ENCODE results near the gene JADE1. TPM values are rescaled to one million over a fixed set of nuclear protein-coding genes. Genes with fewer than 3 reads are reported as not detected.

JADE1 gene
- total and polyA plus RNA-seq, 12 donors = 18.4 to 66.7 (median 37.7) TPM

DNA sequence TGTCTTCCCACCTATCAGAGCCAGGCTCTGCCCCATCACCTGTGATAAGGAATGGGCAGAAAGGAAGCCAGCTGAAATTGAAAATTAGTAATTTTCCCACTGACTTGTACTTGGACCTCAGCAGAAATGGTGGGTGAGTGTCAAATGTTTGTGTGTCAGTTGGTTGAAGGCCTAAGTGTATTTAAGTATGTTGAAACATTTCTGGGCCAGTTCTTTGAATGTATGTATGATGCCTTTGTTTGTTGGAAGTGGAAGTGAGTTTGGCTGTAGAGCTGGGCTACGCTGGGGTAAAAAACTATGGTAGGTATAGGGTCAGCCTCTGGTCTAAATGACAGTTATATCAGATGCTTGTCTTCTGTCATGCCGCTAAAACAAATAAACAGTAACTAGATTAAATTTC lies 27.7 kb downstream of the JADE1 start:
- TF ChIP-seq, protein P1, sequence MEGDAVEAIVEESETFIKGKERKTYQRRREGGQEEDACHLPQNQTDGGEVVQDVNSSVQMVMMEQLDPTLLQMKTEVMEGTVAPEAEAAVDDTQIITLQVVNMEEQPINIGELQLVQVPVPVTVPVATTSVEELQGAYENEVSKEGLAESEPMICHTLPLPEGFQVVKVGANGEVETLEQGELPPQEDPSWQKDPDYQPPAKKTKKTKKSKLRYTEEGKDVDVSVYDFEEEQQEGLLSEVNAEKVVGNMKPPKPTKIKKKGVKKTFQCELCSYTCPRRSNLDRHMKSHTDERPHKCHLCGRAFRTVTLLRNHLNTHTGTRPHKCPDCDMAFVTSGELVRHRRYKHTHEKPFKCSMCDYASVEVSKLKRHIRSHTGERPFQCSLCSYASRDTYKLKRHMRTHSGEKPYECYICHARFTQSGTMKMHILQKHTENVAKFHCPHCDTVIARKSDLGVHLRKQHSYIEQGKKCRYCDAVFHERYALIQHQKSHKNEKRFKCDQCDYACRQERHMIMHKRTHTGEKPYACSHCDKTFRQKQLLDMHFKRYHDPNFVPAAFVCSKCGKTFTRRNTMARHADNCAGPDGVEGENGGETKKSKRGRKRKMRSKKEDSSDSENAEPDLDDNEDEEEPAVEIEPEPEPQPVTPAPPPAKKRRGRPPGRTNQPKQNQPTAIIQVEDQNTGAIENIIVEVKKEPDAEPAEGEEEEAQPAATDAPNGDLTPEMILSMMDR (IDR thresholded peaks at IDR 0.05) = no peak
- no peak for TF ChIP-seq POLR2A (IDR thresholded peaks at IDR 0.05)
- Histone ChIP-seq H3K4me1 (replicated peaks in 1 of 2) (peaks cover 43 to 65% of the 10 kb centered on the region in 2 donors), H3K27me3 (no peaks in the 10 kb centered on the region), H3K27ac (peak overlapping the region in 2 of 5 donors; percentile 35 to 39), H3K9me3 (replicated peaks in 1 of 3) (no peaks in the 10 kb centered on the region), H3K4me3 (no peak overlapping the region), H3K36me3 (replicated peaks in 1 of 2) (peaks cover 0 to 17% of the 10 kb centered on the region in 2 donors)
- 91 to 100% (median 94%) methylated on average over 1 to 2 of the region's 2 CpGs for WGBS, 4 donors
- intact Hi-C loops (cut with DNase I) = no loop called here
- no peak for DNase-seq

GRCh38 chr4:128837679-128838078 lies 28.2 kb downstream of the JADE1 start:
- WGBS, 4 donors = 81 to 88% (median 84%) methylated on average over 3 of the region's 3 CpGs
- Histone ChIP-seq H3K4me1 (replicated peaks in 1 of 2) (peaks cover 43 to 65% of the 10 kb centered on the region in 2 donors), H3K9me3 (replicated peaks in 1 of 3) (no peaks in the 10 kb centered on the region), H3K4me3 (no peak overlapping the region), H3K27me3 (no peaks in the 10 kb centered on the region), H3K36me3 (replicated peaks in 1 of 2) (peaks cover 0 to 17% of the 10 kb centered on the region in 2 donors), H3K27ac (peak overlapping the region in 2 of 5 donors; percentile 27 to 35)
- no peak for DNase-seq
- intact Hi-C loops (cut with DNase I) = no loop called here
- TF ChIP-seq POLR2A (IDR thresholded peaks at IDR 0.05) = no peak
- TF ChIP-seq, protein P1 (IDR thresholded peaks at IDR 0.05) = no peak

GRCh38 chr4:128840711-128841318 lies 31.3 kb downstream of the JADE1 start:
- intact Hi-C loops (cut with DNase I) = no loop called here
- 5 to 44% (median 18%) methylated on average over 2 of the region's 2 CpGs for WGBS, 4 donors
- Histone ChIP-seq H3K27me3 (no peaks in the 10 kb centered on the region), H3K4me1 (replicated peaks in 1 of 2) (peaks cover 54 to 80% of the 10 kb centered on the region in 2 donors), H3K27ac (peak overlapping the region in 3 of 5 donors; percentile 22 to 48 (median 25)), H3K36me3 (replicated peaks in 1 of 2) (peaks cover 0 to 14% of the 10 kb centered on the region in 2 donors), H3K9me3 (replicated peaks in 1 of 3) (no peaks in the 10 kb centered on the region), H3K4me3 (no peak overlapping the region)
- peak in 1 of 7 donors; percentile 33 for DNase-seq
- TF ChIP-seq, protein P1 (IDR thresholded peaks at IDR 0.05) = peak in 4 of 6 experiments; percentile 6 to 30 (median 13)
- no peak for TF ChIP-seq POLR2A (IDR thresholded peaks at IDR 0.05)

DNA sequence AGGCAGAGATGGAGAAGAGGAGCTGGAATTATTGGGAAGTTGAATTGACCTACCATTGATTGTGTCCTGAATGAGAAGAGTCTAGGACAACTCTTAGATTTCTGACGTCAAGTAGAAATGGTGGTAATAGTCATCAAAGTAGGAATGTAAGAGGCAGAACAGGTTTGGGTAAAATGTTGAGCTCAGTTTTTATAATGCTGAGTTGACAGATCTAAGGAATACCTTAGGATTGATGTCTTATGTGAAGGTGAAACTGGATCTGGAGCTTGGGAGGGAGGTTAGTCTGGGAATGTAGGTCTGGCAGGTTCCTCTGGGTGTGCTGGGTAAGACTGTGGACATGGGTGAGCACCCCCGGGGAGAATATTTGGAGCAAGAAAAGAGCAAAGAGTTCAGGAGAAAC lies 31.9 kb downstream of the JADE1 start:
- H3K9me3 ChIP-seq (replicated peaks in 1 of 3) = no peaks in the 10 kb centered on the region
- peaks cover 0 to 19% of the 10 kb centered on the region in 2 donors for H3K36me3 ChIP-seq (replicated peaks in 1 of 2)
- peak overlapping the region in 2 of 5 donors; percentile 13 to 25 for H3K27ac ChIP-seq
- H3K4me1 ChIP-seq (replicated peaks in 1 of 2) = peaks cover 57 to 80% of the 10 kb centered on the region in 2 donors
- WGBS, 4 donors = 88 to 91% (median 89%) methylated on average over 2 of the region's 2 CpGs
- no peak for DNase-seq
- H3K4me3 ChIP-seq = no peak overlapping the region
- TF ChIP-seq POLR2A (IDR thresholded peaks at IDR 0.05) = no peak
- TF ChIP-seq, protein P1 (IDR thresholded peaks at IDR 0.05) = no peak
- intact Hi-C loops (cut with DNase I) = no loop called here
- no peaks in the 10 kb centered on the region for H3K27me3 ChIP-seq
